Lung (tissue), 12 donors: ENCODE data around the gene NEDD9. TPM values are rescaled to one million over a fixed set of nuclear protein-coding genes. Genes with fewer than 3 reads are reported as not detected.

Experiments
- ATAC-seq: fragments of 200-7000 bp; cut with Tn5 transposase; one replicate; pipeline ENCODE4 v1.9.1; 2020; ENCODE audit warnings: moderate number of reproducible peaks; ENCODE audit not compliant: insufficient read depth, low FRiP score
- DNase-seq, 3 donors: peaks; one replicate each; pipeline ENCODE4 v3.0.0-alpha.2; 2013 to 2017
- H3K27ac ChIP-seq, 2 donors: one replicate each; pipeline ENCODE4 v1.5.1; 2013; ENCODE audit warnings: mild to moderate bottlenecking in 2 of 2, moderate library complexity in 2 of 2, control low read depth in 1 of 2, inconsistent platforms in 1 of 2, low read depth in 1 of 2, low read length in 1 of 2
- H3K27me3 ChIP-seq, 3 donors: one replicate each; pipeline ENCODE4 v1.5.1; 2013; ENCODE audit warnings: low read length in 2 of 3; ENCODE audit not compliant: control insufficient read depth in 3 of 3, insufficient read depth in 3 of 3
- H3K36me3 ChIP-seq, 4 donors: one replicate each; pipeline ENCODE4 v1.5.1; 2013; ENCODE audit warnings: low read length in 4 of 4, mild to moderate bottlenecking in 1 of 4, moderate library complexity in 1 of 4; ENCODE audit not compliant: control insufficient read depth in 4 of 4, insufficient read depth in 4 of 4
- H3K4me1 ChIP-seq, 5 donors: one replicate each; pipeline ENCODE4 v1.5.1; 2013; ENCODE audit warnings: low read length in 5 of 5, mild to moderate bottlenecking in 2 of 5, moderate library complexity in 1 of 5; ENCODE audit not compliant: control insufficient read depth in 5 of 5, insufficient read depth in 5 of 5
- H3K4me3 ChIP-seq: one replicate; pipeline ENCODE4 v1.5.1; 2013; ENCODE audit warnings: mild to moderate bottlenecking, control low read depth, moderate library complexity
- H3K9ac ChIP-seq, 2 donors: one replicate each; pipeline ENCODE4 v1.5.1; 2013; ENCODE audit warnings: low read length in 2 of 2, control low read depth in 1 of 2; ENCODE audit not compliant: insufficient read depth in 1 of 2
- H3K9me3 ChIP-seq, 4 donors: one replicate each; pipeline ENCODE4 v1.5.1; 2013; ENCODE audit warnings: low read length in 3 of 4, mild to moderate bottlenecking in 1 of 4, moderate library complexity in 1 of 4; ENCODE audit not compliant: control insufficient read depth in 4 of 4, insufficient read depth in 3 of 4
- WGBS, 2 donors: extraction: QIAGEN DNeasy Blood & Tissue Kit; methylation state at CpG; one replicate each; pipeline ENCODE4 v1.1.7; 2013; 5-methylcytosine and 5-hydroxymethylcytosine counted together
- polyA plus RNA-seq, 2 donors: library from polyadenylated mRNA; stranded (reverse); fragments of 200-250 nt; gene quantifications; one replicate each; pipeline ENCODE4 v1.2.1, GENCODE V29; 2013
- total RNA-seq, 2 donors: library from RNA; depleted of rRNA in 1 of 2; stranded (reverse); fragments of >200 nt in 1 of 2; gene quantifications; one replicate each; pipeline ENCODE4 v1.2.1, GENCODE V29; 2014 to 2021
- TF ChIP-seq, protein P1 (sequence below): IDR thresholded peaks from 2 replicates; pipeline ENCODE4 v1.5.1; 2012; ENCODE audit warnings: mild to moderate bottlenecking; ENCODE audit errors: control extremely low read depth, extremely low read depth
- donor health status: control.
- donor health status: control.
- donor health status: Bipolar disorder and iron deficiency.
- donor health status: healthy.
- donor health status: DM: yes; HTN: yes; CAD: no.

Gene NEDD9
- total and polyA plus RNA-seq, 4 donors, result 28.2 to 158 (median 125) TPM

DNA sequence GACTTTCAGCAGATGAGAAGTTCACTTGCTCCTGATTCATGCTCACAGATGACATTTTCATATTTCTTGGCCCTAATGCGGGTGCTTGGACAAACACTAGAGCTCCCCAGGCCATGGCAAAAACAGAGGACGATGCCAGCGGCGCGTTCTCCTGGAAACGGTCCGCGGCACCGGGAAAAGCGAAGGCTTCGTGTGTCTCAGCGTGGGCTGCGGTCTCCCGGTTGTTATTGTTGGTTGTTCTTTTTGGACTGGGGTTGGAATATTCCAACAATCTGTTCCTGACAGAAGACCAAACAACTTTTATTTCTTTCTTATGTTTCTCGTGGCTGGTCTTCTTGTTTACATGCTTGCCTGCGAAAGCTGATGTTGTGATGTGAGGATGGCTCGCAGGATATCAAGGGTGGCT lies 46.8 kb upstream of the NEDD9 start:
- H3K27me3 ChIP-seq, result no peaks in the 10 kb centered on the region
- WGBS, 2 donors, result 80 to 89% methylated on average over 17 of the region's 17 CpGs
- H3K4me1 ChIP-seq, result peaks cover 0 to 26% (median 19%) of the 10 kb centered on the region in 5 donors
- H3K9ac ChIP-seq, result no peak overlapping the region
- ATAC-seq (no peak), DNase-seq (peak in 1 of 3 donors; percentile 54)
- peak overlapping the region in 1 of 2 donors; percentile 11 for H3K27ac ChIP-seq
- H3K4me3 ChIP-seq, result no peak overlapping the region
- no peaks in the 10 kb centered on the region for H3K9me3 ChIP-seq
- no peaks in the 10 kb centered on the region for H3K36me3 ChIP-seq
- TF ChIP-seq, protein P1, sequence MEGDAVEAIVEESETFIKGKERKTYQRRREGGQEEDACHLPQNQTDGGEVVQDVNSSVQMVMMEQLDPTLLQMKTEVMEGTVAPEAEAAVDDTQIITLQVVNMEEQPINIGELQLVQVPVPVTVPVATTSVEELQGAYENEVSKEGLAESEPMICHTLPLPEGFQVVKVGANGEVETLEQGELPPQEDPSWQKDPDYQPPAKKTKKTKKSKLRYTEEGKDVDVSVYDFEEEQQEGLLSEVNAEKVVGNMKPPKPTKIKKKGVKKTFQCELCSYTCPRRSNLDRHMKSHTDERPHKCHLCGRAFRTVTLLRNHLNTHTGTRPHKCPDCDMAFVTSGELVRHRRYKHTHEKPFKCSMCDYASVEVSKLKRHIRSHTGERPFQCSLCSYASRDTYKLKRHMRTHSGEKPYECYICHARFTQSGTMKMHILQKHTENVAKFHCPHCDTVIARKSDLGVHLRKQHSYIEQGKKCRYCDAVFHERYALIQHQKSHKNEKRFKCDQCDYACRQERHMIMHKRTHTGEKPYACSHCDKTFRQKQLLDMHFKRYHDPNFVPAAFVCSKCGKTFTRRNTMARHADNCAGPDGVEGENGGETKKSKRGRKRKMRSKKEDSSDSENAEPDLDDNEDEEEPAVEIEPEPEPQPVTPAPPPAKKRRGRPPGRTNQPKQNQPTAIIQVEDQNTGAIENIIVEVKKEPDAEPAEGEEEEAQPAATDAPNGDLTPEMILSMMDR, result no peak

DNA sequence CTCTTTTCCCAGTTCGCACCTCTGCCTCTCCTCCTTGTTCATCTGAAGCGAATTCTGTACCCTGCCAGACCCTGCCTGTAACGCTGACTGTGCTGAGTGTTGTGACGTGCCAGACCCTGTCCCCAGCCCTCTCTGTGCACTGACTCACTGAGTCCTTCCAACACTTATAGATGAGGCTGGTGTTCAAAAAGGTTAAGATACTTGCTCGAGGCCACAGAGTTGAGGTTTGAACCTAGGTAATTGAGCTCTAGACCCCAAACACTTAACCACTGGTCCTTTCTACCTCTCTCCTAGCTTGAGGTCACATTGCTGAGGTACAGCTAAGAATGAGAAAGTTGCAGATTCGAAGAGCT lies 45.7 kb upstream of the NEDD9 start:
- ATAC-seq, result no peak
- no peak overlapping the region for H3K9ac ChIP-seq
- H3K27me3 ChIP-seq, result no peaks in the 10 kb centered on the region
- H3K9me3 ChIP-seq, result no peaks in the 10 kb centered on the region
- 85 to 88% methylated on average over 6 of the region's 6 CpGs for WGBS, 2 donors
- H3K4me3 ChIP-seq, result no peak overlapping the region
- peak overlapping the region in 1 of 2 donors; percentile 61 for H3K27ac ChIP-seq
- TF ChIP-seq, protein P1, result no peak
- H3K4me1 ChIP-seq, result peaks cover 0 to 28% (median 19%) of the 10 kb centered on the region in 5 donors
- H3K36me3 ChIP-seq, result no peaks in the 10 kb centered on the region
- DNase-seq, result no peak

DNA sequence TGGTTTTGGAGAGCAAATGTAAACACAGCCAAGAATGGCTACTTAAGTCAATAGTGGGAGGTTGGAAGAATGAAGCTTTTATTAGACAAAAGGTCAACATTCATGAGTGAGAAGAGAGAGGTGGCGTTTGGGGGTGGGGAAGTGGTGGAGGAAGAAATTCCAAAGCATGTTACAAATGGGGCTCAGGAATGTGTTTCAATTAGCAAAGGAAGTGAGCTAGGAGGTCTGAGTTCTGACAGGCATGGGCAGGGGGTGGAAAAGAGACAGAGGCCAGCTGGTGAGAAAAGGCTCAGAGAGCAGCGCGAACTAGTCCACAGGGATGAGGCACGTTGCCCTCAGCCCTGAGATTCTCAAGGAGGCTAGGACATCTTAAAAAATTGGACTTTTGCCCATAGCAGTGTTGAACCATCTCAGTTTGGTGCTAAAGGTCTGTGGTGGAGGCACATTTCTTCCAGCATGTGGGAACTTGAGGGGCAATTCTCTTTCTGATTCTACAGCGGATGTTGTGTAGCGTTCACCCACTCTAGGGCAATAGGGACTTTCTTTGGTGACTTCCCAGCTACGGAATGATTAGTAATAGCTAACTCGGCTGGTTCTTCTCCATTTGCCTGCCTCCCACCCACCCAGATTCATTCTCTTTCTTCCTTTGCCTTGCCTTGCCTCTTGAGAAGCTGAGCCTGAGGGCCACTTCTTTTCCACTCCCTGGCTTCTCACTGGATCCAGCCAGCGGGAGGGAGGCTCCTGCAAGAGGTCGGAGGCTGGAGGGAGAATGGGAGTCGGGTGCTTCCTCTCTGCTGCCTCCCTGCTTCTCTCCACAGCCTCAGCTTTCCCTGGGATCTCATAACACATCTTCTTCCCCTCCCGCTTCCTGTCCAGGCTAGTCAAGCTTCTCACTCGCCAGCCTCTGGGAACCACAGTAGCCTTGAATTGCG lies 45.1 kb upstream of the NEDD9 start:
- TF ChIP-seq, protein P1, result no peak
- Histone ChIP-seq H3K4me1 (peaks cover under 1 to 32% (median 19%) of the 10 kb centered on the region in 5 donors), H3K9ac (no peak overlapping the region), H3K36me3 (no peaks in the 10 kb centered on the region), H3K9me3 (no peaks in the 10 kb centered on the region), H3K4me3 (no peak overlapping the region), H3K27me3 (no peaks in the 10 kb centered on the region), H3K27ac (peak overlapping the region in 1 of 2 donors; percentile 61)
- ATAC-seq (peak; percentile 60), DNase-seq (peak; percentile 76 to 86 (median 82))
- 62 to 82% methylated on average over 14 of the region's 14 CpGs for whole genome bisulfite sequencing, 2 donors
